ENCODE results near the gene TTC33.
"Not testable (repeated sequence)": the region's sequence is repeated elsewhere in the genome, so short reads cannot be mapped to it uniquely, and the experiment has no call there.

- TF ChIP-seq CTCF (IDR thresholded peaks at IDR 0.05); EZH2 (IDR thresholded peaks at IDR 0.05; ENCODE audit: borderline replicate concordance, insufficient read depth, low read depth, low read length, poor library complexity, severe bottlenecking): not testable (repeated sequence)
These were observed 33.2 kb upstream of the TTC33 start for GRCh38 chr5:40788941-40789340.
